HCT116 (cell line): ENCODE results near the gene GTF2H1. TPM values are rescaled to one million over a fixed set of nuclear protein-coding genes. Genes with fewer than 3 reads are reported as not detected.

Experiments used
- ATAC-seq: fragments of 200-7000 bp; cut with Tn5 transposase; 2 replicates; pipeline ENCODE4 v1.9.1; 2020; ENCODE audit warnings: mild to moderate bottlenecking, moderate library complexity
- BruUV-seq: library from RNA; stranded (reverse); fragments of 400-500 nt; replicated peaks from 2 replicates; lab custom pipeline; 2021; lab: Mats Ljungman, UMichigan
- CTCF ChIA-PET: fragments of 300-600 bp; sonication (Branson Sonifier 250); formaldehyde crosslinking; loops from one replicate; lab custom pipeline; 2021; ENCODE audit warnings: antibody characterized with exemption; lab: Charles Lee
- POLR2A ChIA-PET: fragments of 300-600, 350-600 bp; sonication (Branson Sonifier 250); formaldehyde crosslinking; loops from one replicate; lab custom pipeline; 2021; ENCODE audit warnings: antibody characterized with exemption; lab: Charles Lee
- RAD21 ChIA-PET, 2 experiments: fragments of 300-600 bp; sonication (Branson Sonifier 250); formaldehyde crosslinking; loops; one replicate each; lab custom pipeline; 2023; ENCODE audit warnings: low total read pairs in 2 of 2; ENCODE audit not compliant: uncharacterized antibody in 2 of 2, unreplicated experiment in 2 of 2, low non-redundant PET in 1 of 2; lab: Charles Lee
- DNase-seq: peaks from one replicate; pipeline ENCODE4 v3.0.0-alpha.2; 2010; ENCODE audit warnings: low read depth, low spot score
- H2AFZ ChIP-seq: fragments of 200-600 bp; shearing (Covaris generic), sonication (generic); 2 replicates; pipeline ENCODE4 v1.6.1; 2017; ENCODE audit warnings: low read depth, mixed run types, mixed read lengths, antibody characterized with exemption, low read length; ENCODE audit not compliant: poor library complexity, severe bottlenecking
- H3K27ac ChIP-seq: 2 replicates; pipeline ENCODE4 v1.5.1; 2012; ENCODE audit warnings: low read depth, low read length
- H3K27me3 ChIP-seq: fragments of 200-600 bp; sonication (generic); 2 replicates; pipeline ENCODE4 v1.6.1; 2016; ENCODE audit warnings: mixed run types, low read length, mixed read lengths; ENCODE audit not compliant: insufficient read depth
- H3K36me3 ChIP-seq, 2 experiments: fragments of 200-500 bp in 1 of 2; fragments of 200-600 bp in 1 of 2; sonication (Bioruptor generic) in 1 of 2; sonication (generic) in 1 of 2; 2 replicates each; pipeline versions ENCODE4 v1.5.1 to v1.6.1; 2014 to 2016; ENCODE audit warnings: low read length in 2 of 2, inconsistent platforms in 1 of 2, mixed read lengths in 1 of 2, mixed run types in 1 of 2; ENCODE audit not compliant: insufficient read depth in 2 of 2, control insufficient read depth in 1 of 2
- H3K4me1 ChIP-seq, 2 experiments: fragments of 200-600 bp in 1 of 2; sonication (generic) in 1 of 2; 2 replicates each; pipeline versions ENCODE4 v1.5.1 to v1.6.1; 2012 to 2017; ENCODE audit warnings: low read length in 2 of 2, inconsistent platforms in 1 of 2, mild to moderate bottlenecking in 1 of 2, mixed read lengths in 1 of 2, mixed run types in 1 of 2, moderate library complexity in 1 of 2; ENCODE audit not compliant: insufficient read depth in 2 of 2, control insufficient read depth in 1 of 2
- H3K4me2 ChIP-seq: fragments of 200-600 bp; sonication (generic); 2 replicates; pipeline ENCODE4 v1.6.1; 2017; ENCODE audit warnings: mixed run types, low read length, mixed read lengths
- H3K4me3 ChIP-seq, 2 experiments: fragments of 200-600 bp in 1 of 2; sonication (generic) in 1 of 2; replicated peaks in 1 of 2; 2 replicates each; pipeline ENCODE4 v1.5.1; 2011 to 2016; ENCODE audit warnings: low read length in 2 of 2, control low read depth in 1 of 2, low read depth in 1 of 2, mild to moderate bottlenecking in 1 of 2, mixed read lengths in 1 of 2, mixed run types in 1 of 2
- H3K79me2 ChIP-seq: fragments of 200-600 bp; sonication (generic); 2 replicates; pipeline ENCODE4 v1.6.1; 2017; ENCODE audit warnings: mild to moderate bottlenecking, mixed run types, low read length, moderate library complexity, mixed read lengths; ENCODE audit not compliant: insufficient read depth
- H3K9ac ChIP-seq: fragments of 200-600 bp; sonication (generic); 2 replicates; pipeline ENCODE4 v1.6.1; 2016; ENCODE audit warnings: low read length, mixed read lengths
- H3K9me2 ChIP-seq: fragments of 200-600 bp; sonication (generic), shearing (Covaris generic); 2 replicates; pipeline ENCODE4 v1.6.1; 2017; ENCODE audit warnings: mixed run types, mild to moderate bottlenecking, moderate library complexity; ENCODE audit not compliant: insufficient read depth
- H3K9me3 ChIP-seq, 2 experiments: fragments of 200-500 bp in 1 of 2; fragments of 200-600 bp in 1 of 2; sonication (Bioruptor generic) in 1 of 2; sonication (generic) in 1 of 2; 2 replicates each; pipeline ENCODE4 v1.6.1; 2014 to 2017; ENCODE audit warnings: low read length in 2 of 2, mixed read lengths in 2 of 2, inconsistent platforms in 1 of 2, low read depth in 1 of 2, mild to moderate bottlenecking in 1 of 2, mixed run types in 1 of 2, moderate library complexity in 1 of 2; ENCODE audit not compliant: control insufficient read depth in 1 of 2, insufficient read depth in 1 of 2
- H4K20me1 ChIP-seq: fragments of 200-600 bp; sonication (generic), shearing (Covaris generic); 2 replicates; pipeline ENCODE4 v1.6.1; 2017; ENCODE audit warnings: mixed run types, mild to moderate bottlenecking, moderate library complexity; ENCODE audit not compliant: insufficient read depth
- ATF3 ChIP-seq: IDR thresholded peaks from 2 replicates; pipeline ENCODE4 v1.6.1; 2012
- CBX3 ChIP-seq: IDR thresholded peaks from 2 replicates; pipeline ENCODE4 v1.6.1; 2012; ENCODE audit warnings: low read depth
- CEBPB ChIP-seq: IDR thresholded peaks from 2 replicates; pipeline ENCODE4 v1.6.1; 2012; ENCODE audit warnings: low read depth
- CTCF ChIP-seq, 3 experiments: fragments of 200-600 bp in 1 of 3; sonication (generic) in 1 of 3; IDR thresholded peaks in 2 of 3; conservative IDR thresholded peaks in 1 of 3; 2 replicates each; pipeline ENCODE4 v1.5.1; 2012 to 2017; ENCODE audit warnings: low read depth in 2 of 3, low read length in 2 of 3, antibody characterized with exemption in 1 of 3, borderline replicate concordance in 1 of 3, control low read depth in 1 of 3, mild to moderate bottlenecking in 1 of 3, mixed read lengths in 1 of 3, mixed run types in 1 of 3, moderate library complexity in 1 of 3; ENCODE audit not compliant: insufficient read depth in 1 of 3
- EGR1 ChIP-seq: IDR thresholded peaks from 2 replicates; pipeline ENCODE4 v1.6.1; 2012; ENCODE audit warnings: low read depth
- EZH2 ChIP-seq: fragments of 200-600 bp; sonication (generic); IDR thresholded peaks from 2 replicates; pipeline ENCODE4 v1.6.1; 2017; ENCODE audit warnings: antibody characterized with exemption, mixed run types
- EZH2phosphoT487 ChIP-seq: fragments of 200-600 bp; IDR thresholded peaks from 2 replicates; pipeline ENCODE4 v1.6.1; 2018; ENCODE audit warnings: antibody characterized with exemption, borderline replicate concordance
- FOSL1 ChIP-seq: IDR thresholded peaks from 2 replicates; pipeline ENCODE4 v1.6.1; 2012; ENCODE audit warnings: low read depth
- MAX ChIP-seq: IDR thresholded peaks from 2 replicates; pipeline ENCODE4 v1.6.1; 2012
- POLR2AphosphoS5 ChIP-seq: IDR thresholded peaks from 2 replicates; pipeline ENCODE4 v1.6.1; 2011; ENCODE audit warnings: mild to moderate bottlenecking, low read depth, low read length, moderate library complexity
- RAD21 ChIP-seq: IDR thresholded peaks from 2 replicates; pipeline ENCODE4 v1.6.1; 2012; ENCODE audit warnings: low read depth, mild to moderate bottlenecking
- REST ChIP-seq: IDR thresholded peaks from 2 replicates; pipeline ENCODE4 v1.6.1; 2012; ENCODE audit warnings: low read depth
- SIN3A ChIP-seq: IDR thresholded peaks from 2 replicates; pipeline ENCODE4 v1.6.1; 2012; ENCODE audit warnings: low read depth
- SP1 ChIP-seq: IDR thresholded peaks from 2 replicates; pipeline ENCODE4 v1.6.1; 2012; ENCODE audit warnings: low read depth
- TCF7L2 ChIP-seq: IDR thresholded peaks from 2 replicates; pipeline ENCODE4 v1.7.0; 2011; ENCODE audit warnings: borderline replicate concordance, inconsistent platforms; ENCODE audit not compliant: insufficient read depth, insufficient read length; ENCODE audit errors: extremely low read depth
- ZFX ChIP-seq: fragments of 450-650 bp; IDR thresholded peaks from 2 replicates; pipeline ENCODE4 v1.6.1; 2017
- ZNF274 ChIP-seq: fragments of 200-500 bp; sonication (Bioruptor generic); IDR thresholded peaks from 2 replicates; pipeline ENCODE4 v1.6.1; 2014; ENCODE audit warnings: mild to moderate bottlenecking, low read depth, low read length, inconsistent platforms
- intact Hi-C: fragments of 100-400 bp; cut with micrococcal nuclease; formaldehyde crosslinking; loops from 2 replicates; pipeline ENCODE4 v1.10.0; 2022
- total RNA-seq: library from RNA; stranded (reverse); gene quantifications from one replicate; pipeline ENCODE4 v1.2.1, GENCODE V29; 2021; ENCODE audit not compliant: unreplicated experiment

GTF2H1 gene
- total RNA-seq, 1 experiment from 2014 or later: 37.3 TPM

GRCh38 chr11:18379201-18379600 lies 56.8 kb downstream of the GTF2H1 start:
- CTCF ChIA-PET: no interaction called here
- Histone ChIP-seq H3K9me2 (no peaks in the 10 kb centered on the region), H3K9ac (no peak overlapping the region)
- RAD21 ChIA-PET: no interaction called here
- TF ChIP-seq FOSL1 (no peak), SIN3A (no peak), SP1 (no peak), ZFX (no peak), POLR2AphosphoS5 (no peak), EGR1 (no peak), RAD21 (no peak), REST (no peak), ZNF274 (no peak), EZH2phosphoT487 (no peak), MAX (no peak), EZH2 (no peak), TCF7L2 (no peak), ATF3 (no peak), CEBPB (no peak), CBX3 (no peak), CTCF (IDR thresholded peaks at IDR 0.05 in 2 of 3, conservative IDR thresholded peaks at IDR 0.05 in 1 of 3; ENCODE audit: borderline replicate concordance in 1 of 3, insufficient read depth in 1 of 3, low read depth in 2 of 3, low read length in 2 of 3) (no peak)
- TF ChIP-seq, all 23 proteins: peak for 0
- DNase-seq (no peak), ATAC-seq (no peak)
- BruUV-seq: no TSS peak
- Histone ChIP-seq H3K4me2 (no peak overlapping the region), H3K4me3 (no peak overlapping the region), H3K9me3 (no peaks in the 10 kb centered on the region), H4K20me1 (no peaks in the 10 kb centered on the region), H3K27me3 (no peaks in the 10 kb centered on the region), H2AFZ (no peak overlapping the region), H3K27ac (no peak overlapping the region), H3K36me3 (no peaks in the 10 kb centered on the region), H3K79me2 (no peaks in the 10 kb centered on the region), H3K4me1 (peaks cover 17 to 18% of the 10 kb centered on the region in 2 experiments)
- intact Hi-C loops: no loop called here
- POLR2A ChIA-PET: no interaction called here
